ENCODE measurements around the gene INPP4B.

DNA sequence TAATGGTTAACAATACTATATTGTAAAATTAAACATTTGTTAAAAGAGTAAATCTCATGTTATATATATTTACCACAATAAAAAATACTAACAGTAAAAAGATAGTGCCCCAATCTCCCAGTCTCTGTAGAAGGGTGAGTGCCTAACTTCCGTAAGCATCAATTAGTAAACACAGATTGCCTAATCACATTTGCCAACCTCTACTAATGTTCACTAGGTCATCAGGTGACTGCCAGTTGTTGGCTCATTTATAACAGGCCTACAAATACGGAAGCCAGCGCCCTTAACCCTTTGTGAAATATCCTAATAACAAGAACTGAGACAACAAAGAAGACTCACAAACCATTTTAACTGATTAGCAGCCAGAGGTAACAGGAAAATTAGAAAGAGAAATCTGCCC lies 345.1 kb downstream of the INPP4B start:
- TF ChIP-seq POLR2AphosphoS5 (IDR thresholded peaks at IDR 0.05; ENCODE audit: low read depth, low read length) (no peak), POLR2A (IDR thresholded peaks at IDR 0.05; ENCODE audit: low read depth, low read length) (no peak), SPI1 (IDR thresholded peaks at IDR 0.05; ENCODE audit: low read depth, low read length) (no peak), TAF1 (IDR thresholded peaks at IDR 0.05; ENCODE audit: low read depth, low read length) (no peak), PAX5 (IDR thresholded peaks at IDR 0.05; ENCODE audit: insufficient read depth, low read length, severe bottlenecking) (no peak)

All from GM12891 (cell line).